ENCODE data around the gene LBHD2. TPM values are rescaled to one million over a fixed set of nuclear protein-coding genes. Genes with fewer than 3 reads are reported as not detected.

Gene LBHD2
- total RNA-seq, 1 donor from 2014 or later: not detected

- DNase-seq (ENCODE audit: low spot score in 2 of 2): peak in 1 of 2 donors; percentile 49
- FAIRE-seq: no peak
These were observed 44.8 kb downstream of the LBHD2 start for GRCh38 chr14:103128631-103129300.

- FAIRE-seq: no peak
- DNase-seq (ENCODE audit: low spot score in 2 of 2): peak in 1 of 2 donors; percentile 18
These were observed 45.4 kb downstream of the LBHD2 start for GRCh38 chr14:103129301-103130016.

DNA sequence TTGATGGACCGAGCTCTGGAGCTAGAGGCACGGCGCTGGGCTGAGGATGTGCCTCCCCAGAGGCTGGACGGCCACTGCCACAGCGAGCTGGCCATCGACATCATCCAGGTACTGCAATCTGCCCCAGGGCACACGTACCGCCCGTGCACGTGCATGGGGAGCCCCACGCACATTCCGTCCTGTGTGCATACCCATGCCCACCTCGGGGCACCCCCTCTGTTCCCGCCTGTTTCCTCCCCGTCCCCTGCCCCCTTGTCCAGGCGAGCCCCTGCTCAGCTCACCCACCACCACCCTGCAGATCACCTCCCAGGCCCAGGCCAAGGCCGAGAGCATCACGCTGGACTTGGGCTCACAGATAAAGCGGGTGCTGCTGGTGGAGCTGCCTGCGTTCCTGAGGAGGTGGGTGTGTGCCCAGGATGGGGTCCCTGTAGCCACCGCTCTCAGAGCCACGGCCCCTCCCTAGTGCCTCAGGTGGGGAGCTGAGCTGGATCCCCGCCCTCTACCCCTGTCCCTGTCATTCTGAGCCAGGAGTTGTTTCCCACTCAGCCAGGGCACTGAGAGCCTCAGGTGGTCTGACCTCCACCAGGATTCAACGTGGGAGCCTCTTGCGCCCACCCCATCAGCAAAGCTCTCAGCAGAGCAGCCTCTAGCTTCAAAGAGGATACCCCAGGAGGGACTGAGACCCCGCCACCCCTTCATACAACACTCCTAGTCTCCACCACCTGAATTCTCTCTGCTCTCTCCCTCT lies 46.2 kb downstream of the LBHD2 start:
- no peak for DNase-seq (ENCODE audit: low spot score in 2 of 2)
- FAIRE-seq: no peak

DNA sequence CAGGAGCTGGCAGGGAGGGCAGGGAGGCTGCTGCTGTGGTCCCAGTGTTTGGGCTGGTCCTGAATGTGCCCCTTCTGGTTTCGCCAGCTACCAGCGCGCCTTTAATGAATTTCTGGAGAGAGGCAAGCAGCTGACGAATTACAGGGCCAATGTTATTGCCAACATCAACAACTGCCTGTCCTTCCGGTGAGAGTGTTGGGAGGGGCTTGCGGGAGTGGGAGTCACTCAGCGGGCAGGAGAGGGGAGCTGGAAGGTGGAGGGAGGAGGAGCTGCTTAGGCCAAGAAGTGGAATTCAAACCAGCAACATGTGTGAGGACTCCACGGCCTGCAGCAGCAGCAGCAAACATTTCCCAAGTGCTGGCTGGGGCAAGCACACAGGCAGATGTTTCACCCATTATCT lies 47.0 kb downstream of the LBHD2 start:
- FAIRE-seq (no peak), DNase-seq (ENCODE audit: low spot score in 2 of 2) (peak in 1 of 2 donors; percentile 32)

- FAIRE-seq (no peak), DNase-seq (ENCODE audit: low spot score in 2 of 2) (no peak)
These were observed 47.6 kb downstream of the LBHD2 start for GRCh38 chr14:103131580-103131979.

DNA sequence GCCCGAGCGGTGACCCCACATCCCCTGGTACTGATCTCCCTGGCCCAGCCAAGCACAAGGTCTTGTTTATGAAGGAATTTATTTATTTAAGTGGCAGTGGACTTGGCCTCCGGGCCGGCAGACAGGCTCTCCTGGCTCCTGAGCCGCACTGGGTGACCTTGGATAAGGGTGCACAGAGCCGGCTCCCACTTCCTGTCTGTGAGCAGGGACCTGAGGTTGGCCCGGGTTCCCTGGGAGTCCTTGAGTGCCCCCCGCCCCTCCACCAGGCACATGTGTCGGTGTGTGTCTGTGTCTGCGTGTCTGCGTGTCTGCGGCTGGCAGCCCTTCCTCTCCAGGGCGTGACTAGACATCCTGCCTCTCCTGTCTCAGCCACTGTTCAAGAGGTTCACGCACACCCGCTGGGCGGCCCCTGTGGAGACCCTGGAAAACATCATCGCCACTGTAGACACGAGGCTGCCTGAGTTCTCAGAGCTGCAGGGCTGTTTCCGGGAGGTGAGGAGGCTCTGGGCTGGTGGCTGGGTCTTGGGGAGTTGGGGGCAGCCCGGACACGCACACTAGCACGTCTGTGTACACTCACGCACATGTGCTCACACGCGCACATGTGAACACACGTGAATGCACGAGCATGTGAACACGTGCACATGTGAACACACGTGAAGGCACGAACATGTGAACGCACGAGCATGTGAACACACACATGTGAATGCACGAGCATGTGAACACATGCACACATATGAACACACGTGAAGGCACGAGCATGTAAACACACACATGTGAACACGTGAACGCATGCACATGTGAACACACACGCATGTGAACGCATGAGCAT lies 48.6 kb downstream of the LBHD2 start:
- DNase-seq (ENCODE audit: low spot score in 2 of 2) (no peak), FAIRE-seq (no peak)

DNA sequence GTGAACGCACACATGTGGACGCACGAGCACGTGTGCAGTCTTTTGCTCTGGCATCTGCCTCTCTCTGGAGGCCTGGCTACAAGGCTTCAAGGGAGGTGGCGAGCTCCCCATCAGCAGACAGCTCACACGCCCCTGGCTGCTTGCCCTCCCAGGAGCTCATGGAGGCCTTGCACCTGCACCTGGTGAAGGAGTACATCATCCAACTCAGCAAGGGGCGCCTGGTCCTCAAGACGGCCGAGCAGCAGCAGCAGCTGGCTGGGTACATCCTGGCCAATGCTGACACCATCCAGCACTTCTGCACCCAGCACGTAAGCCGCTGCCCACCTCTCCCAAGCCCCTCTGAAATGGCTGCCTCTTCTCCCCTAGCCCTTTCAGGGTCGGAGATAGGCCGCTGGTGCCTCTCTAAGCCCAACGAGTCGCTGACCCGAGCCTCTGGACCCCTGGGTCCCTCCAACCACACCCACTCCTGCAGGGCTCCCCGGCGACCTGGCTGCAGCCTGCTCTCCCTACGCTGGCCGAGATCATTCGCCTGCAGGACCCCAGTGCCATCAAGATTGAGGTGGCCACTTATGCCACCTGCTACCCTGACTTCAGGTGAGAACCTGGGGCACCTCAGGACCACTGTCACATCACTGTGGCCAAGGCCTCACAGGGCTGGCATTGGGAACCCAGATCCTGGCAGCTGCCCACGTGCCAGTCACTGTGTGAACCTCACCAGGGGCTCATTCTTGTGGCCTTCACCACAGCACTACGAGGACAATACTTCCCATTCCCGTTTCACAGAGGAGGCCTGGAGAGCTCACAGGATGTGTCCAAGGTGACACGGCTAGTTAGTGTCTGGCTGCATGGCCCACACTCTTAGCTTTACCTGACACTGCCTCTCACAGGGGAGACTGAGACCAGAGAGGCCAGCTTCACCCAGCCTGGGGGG lies 49.5 kb downstream of the LBHD2 start:
- no peak for FAIRE-seq
- DNase-seq (ENCODE audit: low spot score in 2 of 2): no peak

DNA sequence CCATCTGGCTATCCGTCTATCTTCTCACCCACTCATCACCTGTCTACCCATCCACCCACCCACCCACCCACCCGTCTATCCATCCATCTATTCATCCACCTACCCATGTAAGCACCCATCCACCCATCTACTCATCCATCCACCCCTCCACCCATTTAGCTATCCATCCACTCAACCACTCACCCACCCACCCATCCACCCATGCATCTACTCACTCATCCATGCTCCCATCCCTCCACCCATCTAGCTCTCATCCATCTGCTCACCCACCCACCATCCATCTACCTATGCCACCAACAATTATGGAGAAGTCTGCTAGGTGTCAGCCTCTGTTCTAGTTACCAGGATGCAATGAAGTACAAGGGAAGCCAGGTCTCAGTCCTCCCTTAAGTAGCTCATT lies 50.4 kb downstream of the LBHD2 start:
- FAIRE-seq (no peak), DNase-seq (ENCODE audit: low spot score in 2 of 2) (no peak)

DNA sequence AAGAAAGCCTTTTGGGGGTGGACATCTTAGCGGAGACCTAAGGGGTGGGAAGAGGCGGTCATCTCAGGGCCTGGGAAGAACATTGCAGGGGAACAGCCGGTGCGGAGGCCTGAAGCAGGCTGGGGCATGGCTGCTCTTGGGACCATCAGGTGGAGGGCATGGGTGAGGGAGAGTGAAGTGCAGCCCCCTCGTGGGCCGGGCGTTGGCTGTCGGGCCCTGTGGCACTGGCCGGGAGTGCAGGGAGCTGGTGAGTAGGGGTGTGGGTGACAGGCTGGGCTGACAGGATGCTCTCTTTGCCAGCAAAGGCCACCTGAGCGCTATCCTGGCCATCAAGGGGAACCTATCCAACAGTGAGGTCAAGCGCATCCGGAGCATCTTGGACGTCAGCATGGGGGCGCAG lies 50.9 kb downstream of the LBHD2 start:
- DNase-seq (ENCODE audit: low spot score in 2 of 2): no peak
- no peak for FAIRE-seq

GRCh38 chr14:103135333-103136260 lies 51.6 kb downstream of the LBHD2 start:
- DNase-seq (ENCODE audit: low spot score in 2 of 2) (no peak), FAIRE-seq (no peak)

DNA sequence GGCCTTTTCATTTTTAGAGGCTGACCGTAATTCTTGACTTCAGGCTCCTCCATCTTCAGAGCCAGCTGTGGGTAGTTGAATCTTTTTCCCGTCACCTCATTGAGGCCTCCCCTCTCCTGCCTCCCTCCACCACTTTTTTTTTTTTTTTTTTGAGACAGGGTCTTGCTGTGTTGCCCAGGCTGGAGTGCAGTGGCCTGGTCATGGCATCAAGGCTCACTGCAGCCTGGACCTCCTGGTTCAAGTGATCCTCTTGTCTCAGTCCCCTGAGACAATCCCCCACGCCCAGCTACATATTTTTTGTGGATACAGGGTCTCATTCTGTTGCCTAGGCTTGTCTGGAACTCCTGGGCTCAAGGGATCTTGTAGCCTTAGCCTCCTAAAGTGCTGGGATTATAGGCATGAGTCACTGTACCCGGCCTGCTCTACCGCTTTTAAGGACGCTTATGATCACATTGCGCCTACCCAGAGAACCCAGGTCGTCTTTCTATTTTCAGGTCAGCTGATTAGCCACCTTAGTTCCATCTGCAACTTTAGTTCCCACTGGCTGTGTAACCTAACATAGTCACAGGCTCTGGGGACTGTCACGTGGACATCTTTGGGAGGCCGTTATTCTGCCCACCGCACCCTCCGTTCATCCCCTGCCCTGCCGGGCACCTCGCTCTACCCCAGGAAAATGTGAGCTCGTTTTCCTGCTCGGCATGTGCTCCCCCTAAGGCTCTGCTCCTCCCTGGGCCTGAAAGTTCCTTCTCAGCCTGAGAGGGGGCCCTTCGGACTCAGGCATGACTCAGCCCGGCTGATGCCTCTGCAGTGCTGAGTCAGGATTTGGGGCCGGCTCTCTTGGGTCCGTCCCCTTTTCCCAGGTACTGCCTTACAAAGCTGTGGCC lies 52.6 kb downstream of the LBHD2 start:
- DNase-seq (ENCODE audit: low spot score in 2 of 2): no peak
- no peak for FAIRE-seq

DNA sequence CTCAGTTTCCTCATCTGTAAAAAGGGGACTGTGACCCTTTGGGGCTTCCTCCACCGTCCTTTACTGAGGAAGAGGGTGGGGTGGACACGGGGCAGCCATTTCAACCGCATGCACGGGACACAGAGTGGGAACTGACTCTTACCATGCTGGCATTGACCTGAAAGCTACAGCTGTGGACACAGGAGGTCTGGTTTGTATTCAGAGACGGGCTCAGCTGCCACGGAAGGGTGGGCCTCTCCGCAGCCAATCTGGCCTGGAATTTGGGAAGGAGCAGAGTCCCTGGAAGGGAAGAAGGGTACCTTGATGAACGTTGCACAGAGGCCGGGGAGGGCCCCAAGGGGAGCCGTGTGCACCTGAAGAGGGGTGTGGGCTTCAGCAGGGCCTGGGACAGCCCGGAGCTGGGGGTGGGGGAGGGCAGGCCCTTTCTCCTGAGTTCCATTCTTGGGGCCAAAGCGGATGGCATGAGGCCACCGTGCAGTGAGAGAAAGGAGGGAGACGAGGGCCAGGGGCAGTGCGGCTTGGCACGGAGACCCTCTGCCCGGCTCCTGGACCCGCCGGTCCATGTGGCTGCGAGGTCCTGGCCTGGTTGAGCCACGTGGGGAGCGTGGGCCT lies 53.8 kb downstream of the LBHD2 start:
- DNase-seq (ENCODE audit: low spot score in 2 of 2) (no peak), FAIRE-seq (no peak)

DNA sequence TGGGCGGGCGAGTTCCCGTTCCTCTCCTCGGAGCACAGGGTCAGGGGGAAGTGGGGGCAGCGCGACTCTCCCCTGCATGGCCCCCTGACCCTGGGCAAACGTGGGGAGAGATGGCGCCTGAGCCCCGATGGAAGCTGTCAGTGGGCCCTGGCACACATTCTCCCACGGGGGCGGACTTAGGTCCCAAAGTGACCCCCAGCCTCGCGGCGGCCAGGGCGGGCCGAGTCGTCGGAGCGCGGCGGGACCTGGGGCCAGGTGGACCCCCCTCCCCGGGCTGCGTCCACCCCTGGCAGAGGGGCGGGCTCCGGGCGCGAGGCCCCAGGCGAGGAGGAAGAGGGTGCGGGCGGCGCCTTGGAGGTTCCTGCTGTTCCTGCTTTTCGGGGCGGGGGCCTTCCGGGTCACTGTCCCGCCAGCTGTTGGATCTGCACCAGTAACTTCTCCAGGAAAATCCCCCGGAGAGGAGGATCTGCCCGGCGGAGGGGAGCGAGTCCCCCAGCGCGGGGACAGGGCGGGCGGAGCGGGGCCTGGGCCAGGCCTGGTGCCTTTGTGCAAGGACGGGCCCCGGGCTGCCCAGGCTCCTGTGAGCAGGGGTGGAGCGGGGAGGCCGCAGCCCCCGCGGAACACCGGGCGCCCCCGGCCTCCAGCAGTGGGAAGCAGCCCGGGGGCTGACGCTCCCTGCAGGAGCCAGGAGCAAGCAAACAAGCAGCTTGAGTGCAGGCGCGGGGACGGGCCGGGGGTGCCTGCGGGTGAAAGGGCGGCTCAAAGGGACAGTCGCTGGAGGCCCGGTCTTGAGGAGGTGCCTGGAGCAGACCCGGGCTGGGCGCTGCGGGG lies 54.5 kb downstream of the LBHD2 start:
- no peak for FAIRE-seq
- DNase-seq (ENCODE audit: low spot score in 2 of 2): no peak

- FAIRE-seq (no peak), DNase-seq (ENCODE audit: low spot score in 2 of 2) (no peak)
These were observed 55.4 kb downstream of the LBHD2 start for GRCh38 chr14:103139132-103140025.

Data from frontal cortex (tissue), 4 donors.